SK-N-SH (cell line): ENCODE results near the gene UBB. TPM values are rescaled to one million over a fixed set of nuclear protein-coding genes. Genes with fewer than 3 reads are reported as not detected.

Experiments
- CTCF ChIA-PET: fragments of 300-600, 350-600 bp; formaldehyde crosslinking; extraction: SDS; loops from one replicate; lab custom pipeline; 2021; lab: Yijun Ruan, JAX
- POLR2A ChIA-PET: fragments of 350-600 bp; sonication (Branson Sonifier 250); formaldehyde crosslinking; extraction: SDS; loops from one replicate; lab custom pipeline; 2020; ENCODE audit warnings: antibody characterized with exemption, inconsistent platforms; lab: Yijun Ruan, JAX
- DNase-seq: peaks from one replicate; pipeline ENCODE4 v3.0.0; 2012
- H2AFZ ChIP-seq: fragments of 200-600 bp; sonication (generic); 2 replicates; pipeline ENCODE4 v1.8.1; 2016; ENCODE audit warnings: antibody characterized with exemption, mild to moderate bottlenecking, low read depth
- H3F3A ChIP-seq: fragments of 200-600 bp; sonication (generic); replicated peaks from 2 replicates; pipeline ENCODE3; 2016; ENCODE audit warnings: antibody characterized with exemption, mild to moderate bottlenecking; ENCODE audit not compliant: insufficient read depth
- H3K27ac ChIP-seq, 2 experiments: fragments of 200-500 bp in 1 of 2; fragments of 200-600 bp in 1 of 2; sonication (Bioruptor generic) in 1 of 2; sonication (generic), shearing (Covaris generic) in 1 of 2; 2 replicates each; pipeline versions ENCODE4 v1.5.1 to v1.6.1; 2014 to 2016; ENCODE audit warnings: low read depth in 2 of 2, inconsistent platforms in 1 of 2, low read length in 1 of 2, mild to moderate bottlenecking in 1 of 2, mixed read lengths in 1 of 2
- H3K27me3 ChIP-seq: fragments of 200-600 bp; sonication (generic), shearing (Covaris generic); 2 replicates; pipeline ENCODE4 v1.6.1; 2016; ENCODE audit warnings: mixed run types; ENCODE audit not compliant: insufficient read depth
- H3K36me3 ChIP-seq, 2 experiments: fragments of 200-500 bp in 1 of 2; fragments of 200-600 bp in 1 of 2; sonication (Bioruptor generic) in 1 of 2; sonication (generic) in 1 of 2; replicated peaks in 1 of 2; 2 replicates each; pipeline versions ENCODE3 to v1.5.1; 2014 to 2016; ENCODE audit warnings: low read length in 1 of 2, mild to moderate bottlenecking in 1 of 2; ENCODE audit not compliant: insufficient read depth in 2 of 2, control insufficient read depth in 1 of 2
- H3K4me1 ChIP-seq, 2 experiments: fragments of 200-500 bp in 1 of 2; fragments of 200-600 bp in 1 of 2; sonication (Bioruptor generic) in 1 of 2; sonication (generic), shearing (Covaris generic) in 1 of 2; 2 replicates each; pipeline versions ENCODE4 v1.5.1 to v1.6.1; 2014 to 2016; ENCODE audit warnings: low read depth in 1 of 2, low read length in 1 of 2, mixed run types in 1 of 2; ENCODE audit not compliant: insufficient read depth in 2 of 2, control insufficient read depth in 1 of 2
- H3K4me2 ChIP-seq: fragments of 200-600 bp; sonication (generic), shearing (Covaris generic); 2 replicates; pipeline ENCODE4 v1.6.1; 2017; ENCODE audit warnings: mixed run types
- H3K4me3 ChIP-seq, 2 experiments: fragments of 200-500 bp in 1 of 2; fragments of 200-600 bp in 1 of 2; sonication (Bioruptor generic) in 1 of 2; sonication (generic), shearing (Covaris generic) in 1 of 2; 2 replicates each; pipeline versions ENCODE4 v1.5.1 to v1.8.1; 2014 to 2016; ENCODE audit warnings: low read depth in 2 of 2, inconsistent platforms in 1 of 2, low read length in 1 of 2, mild to moderate bottlenecking in 1 of 2, mixed read lengths in 1 of 2, moderate library complexity in 1 of 2
- H3K79me2 ChIP-seq: fragments of 200-600 bp; sonication (generic); 2 replicates; pipeline ENCODE4 v1.8.1; 2017; ENCODE audit warnings: mild to moderate bottlenecking; ENCODE audit not compliant: insufficient read depth
- H3K9ac ChIP-seq: fragments of 200-600 bp; sonication (generic); 2 replicates; pipeline ENCODE4 v1.6.1; 2017; ENCODE audit warnings: mixed run types
- H3K9me2 ChIP-seq: fragments of 200-600 bp; sonication (generic); 2 replicates; pipeline ENCODE4 v1.6.1; 2017; ENCODE audit warnings: mixed run types
- H3K9me3 ChIP-seq: fragments of 200-600 bp; sonication (generic); 2 replicates; pipeline ENCODE4 v1.6.1; 2017; ENCODE audit warnings: mixed run types, mild to moderate bottlenecking, moderate library complexity
- H4K20me1 ChIP-seq: fragments of 200-600 bp; sonication (generic); 2 replicates; pipeline ENCODE4 v1.6.1; 2017; ENCODE audit warnings: mild to moderate bottlenecking, mixed run types; ENCODE audit not compliant: insufficient read depth
- CTCF ChIP-seq: fragments of 200-600 bp; sonication (generic); IDR thresholded peaks from 2 replicates; pipeline ENCODE4 v1.6.1; 2017; ENCODE audit warnings: antibody characterized with exemption, mild to moderate bottlenecking, moderate library complexity
- EP300 ChIP-seq, 2 experiments: IDR thresholded peaks; 2 replicates each; pipeline versions ENCODE4 v1.4.0 to v1.6.1; 2012; ENCODE audit warnings: borderline replicate concordance in 1 of 2, low read depth in 1 of 2, low read length in 1 of 2
- EZH2phosphoT487 ChIP-seq: fragments of 200-600 bp; sonication (generic); IDR thresholded peaks from 2 replicates; pipeline ENCODE4 v1.6.1; 2017; ENCODE audit warnings: low read depth, mixed run types, mild to moderate bottlenecking, antibody characterized with exemption, moderate library complexity, borderline replicate concordance
- FOSL2 ChIP-seq: IDR thresholded peaks from 2 replicates; pipeline ENCODE4 v1.4.0; 2012; ENCODE audit warnings: low read depth, mild to moderate bottlenecking, moderate library complexity, borderline replicate concordance
- FOXJ3 ChIP-seq: sonication (generic); formaldehyde crosslinking; IDR thresholded peaks from 2 replicates; pipeline ENCODE4 v1.5.1; 2020; ENCODE audit warnings: mild to moderate bottlenecking, missing genetic modification reagents
- GATA2 ChIP-seq: sonication (generic); formaldehyde crosslinking; IDR thresholded peaks from 2 replicates; pipeline ENCODE4 v1.5.0; 2020; ENCODE audit warnings: mild to moderate bottlenecking, missing genetic modification reagents
- IRF3 ChIP-seq: fragments of 150-350 bp; IDR thresholded peaks from 2 replicates; pipeline ENCODE4 v1.6.1; 2016; ENCODE audit warnings: mild to moderate bottlenecking, low read depth, low read length
- JUND ChIP-seq: IDR thresholded peaks from 2 replicates; pipeline ENCODE4 v1.4.0; 2012
- MEF2A ChIP-seq: IDR thresholded peaks from 2 replicates; pipeline ENCODE4 v1.4.0; 2012; ENCODE audit warnings: low read depth, borderline replicate concordance
- RAD21 ChIP-seq: IDR thresholded peaks from 2 replicates; pipeline ENCODE4 v1.6.1; 2012; ENCODE audit warnings: mild to moderate bottlenecking, low read length
- SMC3 ChIP-seq: IDR thresholded peaks from 2 replicates; pipeline ENCODE4 v1.6.1; 2012; ENCODE audit warnings: low read depth, low read length, improper control_type of control experiment
- USF1 ChIP-seq: IDR thresholded peaks from 2 replicates; pipeline ENCODE4 v1.4.0; 2012; ENCODE audit warnings: low read depth, borderline replicate concordance
- YY1 ChIP-seq: IDR thresholded peaks from 2 replicates; pipeline ENCODE4 v1.4.0; 2012; ENCODE audit warnings: low read depth, mild to moderate bottlenecking
- WGBS: methylation state at CpG from one replicate; pipeline ENCODE4 v1.1.6; 2017; ENCODE audit warnings: low lambda C conversion rate; 5-methylcytosine and 5-hydroxymethylcytosine counted together
- polyA plus RNA-seq, 3 experiments: library from polyadenylated mRNA; depleted of rRNA; stranded (reverse); fragments of >200 nt; gene quantifications; 2 replicates each; pipeline ENCODE4 v1.2.3, GENCODE V29; 2012

UBB gene
- polyA plus RNA-seq, 1 of the 3 experiments (the other 2 are of a cell fraction), result 2,693 TPM

- TF ChIP-seq GATA2 (CRISPR knock-in tag) (no peak), MEF2A (no peak), YY1 (no peak)
Measured at GRCh38 chr17:16361874-16362273, 19.0 kb upstream of the UBB start (continued).

- peak; percentile 74 for DNase-seq
- H3F3A ChIP-seq, result no peaks in the 10 kb centered on the region
- no peaks in the 10 kb centered on the region for H3K79me2 ChIP-seq
- no peaks in the 10 kb centered on the region for H3K36me3 ChIP-seq
- 0 out of 2 replicates have a peak overlapping the region, but pooled peaks have one; percentile 1 for H2AFZ ChIP-seq
- ChIA-PET CTCF (interaction anchor here (0.6 to 4.9 kb wide), 43 partner anchors 11 to 353 kb away, joined by 3 to 94 read pairs (median 5); partner anchors contain the start of genes CENPV, NCOR1, TRPV2 and UBB), POLR2A (interaction anchor here (0.9 to 2.7 kb wide), 3 partner anchors 11 to 75 kb away, joined by 4 to 17 read pairs (median 13); partner anchors contain the start of genes CENPV and UBB)
- H3K9me2 ChIP-seq, result no peaks in the 10 kb centered on the region
- no peaks in the 10 kb centered on the region for H4K20me1 ChIP-seq
- H3K4me3 ChIP-seq, result no peak overlapping the region; a peak in 1 of 4 replicates
- no peaks in the 10 kb centered on the region for H3K9me3 ChIP-seq
- no peak overlapping the region for H3K4me2 ChIP-seq
- no peak overlapping the region for H3K9ac ChIP-seq
- no peak overlapping the region for H3K27ac ChIP-seq
- peaks cover 0 to 6% of the 10 kb centered on the region in 2 experiments; a peak in 1 of 4 replicates for H3K4me1 ChIP-seq
- WGBS, result 6% methylated on average over 6 of the region's 6 CpGs
- TF ChIP-seq USF1 (no peak), CTCF (peak; percentile 97), FOXJ3 (no peak), EP300 (IDR thresholded peaks at IDR 0.05; ENCODE audit: borderline replicate concordance in 1 of 2, low read depth in 1 of 2, low read length in 1 of 2) (0 out of 4 replicates have a peak, but pooled peaks of 1 of the 2 experiments have one; percentile 17), FOSL2 (no peak), JUND (no peak), EZH2phosphoT487 (no peak), RAD21 (peak; percentile 75), GATA2 (CRISPR knock-in tag) (peak; percentile 14; the same call in 1 of the 2 replicates), SMC3 (peak; percentile 60), IRF3 (no peak)
- no peaks in the 10 kb centered on the region for H3K27me3 ChIP-seq
Measured at GRCh38 chr17:16363749-16364536, 16.9 kb upstream of the UBB start.
